Ureter (tissue), 1 donor: ENCODE measurements around the gene ASCL2. TPM values are rescaled to one million over a fixed set of nuclear protein-coding genes. Genes with fewer than 3 reads are reported as not detected.
A peak's percentile ranks its signal among the peaks of the same experiment; 100 is the strongest.

Experiments
- DNase-seq: peaks from one replicate; pipeline ENCODE4 v3.0.0-alpha.2; 2020; ENCODE audit warnings: low spot score
- total RNA-seq: library from RNA; stranded (reverse); gene quantifications from one replicate; pipeline ENCODE4 v1.2.4, GENCODE V29; 2023
- donor health status: DM: yes; HTN: yes; CAD: no.

The ASCL2 gene
- total RNA-seq, 1 donor from 2014 or later, result 7.9 TPM

- DNase-seq, result no peak
Measured at GRCh38 chr11:2308713-2309112, 38.3 kb upstream of the ASCL2 start.

DNA sequence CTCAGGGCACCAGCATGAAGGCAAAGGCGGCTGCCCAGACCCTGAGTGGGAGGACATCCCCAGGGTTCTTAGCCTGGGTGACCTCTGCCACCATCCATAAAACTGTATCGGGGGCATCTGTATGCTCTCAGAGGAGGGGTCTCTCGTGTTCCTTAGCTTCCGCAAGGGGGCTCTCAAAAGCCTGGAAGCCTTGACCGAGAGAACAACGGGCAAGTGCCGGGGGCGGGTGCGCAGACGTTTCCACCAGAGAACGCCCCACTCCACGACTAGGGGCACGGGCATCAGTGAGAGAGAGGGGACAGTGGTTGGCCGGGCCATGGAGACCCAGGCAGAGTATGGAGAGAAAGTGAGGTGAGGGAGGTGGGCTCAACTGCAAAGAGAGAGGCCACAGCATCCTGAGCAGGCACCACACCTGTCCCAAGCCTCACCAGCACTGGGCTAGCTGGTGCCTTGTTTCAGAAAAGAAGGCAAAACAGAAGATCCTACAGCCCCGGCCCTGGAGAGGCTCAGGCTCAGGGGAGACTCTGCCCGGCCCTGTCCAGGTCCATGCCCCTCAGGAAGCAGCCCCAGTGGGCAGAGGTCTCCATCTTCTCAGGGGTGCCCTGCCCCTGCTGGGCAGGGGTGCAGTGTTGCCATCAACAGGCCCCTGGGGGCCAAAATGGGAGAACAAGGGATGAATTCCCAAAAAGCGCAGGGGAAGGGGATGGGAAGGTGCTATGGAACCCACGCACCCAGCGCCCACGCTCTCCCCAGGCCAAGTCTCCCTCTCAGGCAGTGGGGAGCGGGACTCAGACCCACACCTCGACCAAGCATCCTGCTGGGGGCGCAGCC lies 37.3 kb upstream of the ASCL2 start:
- no peak for DNase-seq

GRCh38 chr11:2306877-2307500 lies 36.6 kb upstream of the ASCL2 start:
- no peak for DNase-seq

- peak; percentile 87 for DNase-seq
Measured at GRCh38 chr11:2306452-2306823, 36.0 kb upstream of the ASCL2 start.

DNA sequence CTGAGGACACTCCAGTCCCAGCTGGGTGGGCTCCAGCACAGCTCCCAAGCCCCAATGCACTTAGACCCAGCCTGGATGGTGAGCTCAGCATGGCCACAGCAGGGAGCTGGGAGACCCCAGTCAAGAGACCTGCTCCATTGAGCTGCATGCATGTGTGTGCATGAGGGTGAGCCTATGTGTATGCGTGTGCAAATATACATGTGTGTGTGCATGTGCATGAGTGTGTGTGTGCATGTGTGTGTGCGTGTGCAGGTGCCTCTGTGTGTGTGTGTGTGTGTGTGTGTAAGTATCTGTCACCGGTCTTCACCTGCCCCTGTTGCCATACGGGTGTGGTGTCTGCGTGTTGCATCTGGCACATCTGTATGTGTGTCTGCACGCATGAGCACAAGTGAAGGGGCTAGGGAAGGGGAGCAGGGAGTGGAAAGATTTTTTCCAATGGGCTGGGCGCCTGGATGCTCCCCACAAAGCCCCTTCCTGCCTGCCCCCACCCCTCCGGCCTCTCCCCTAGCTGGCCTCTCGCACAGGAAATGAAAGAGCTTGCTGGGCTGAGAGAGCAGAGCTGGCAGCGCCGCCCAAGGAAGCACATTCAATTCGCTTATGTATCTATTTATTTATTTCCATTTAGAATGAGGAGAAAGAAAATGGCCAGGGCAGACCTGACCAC lies 35.5 kb upstream of the ASCL2 start:
- peak; percentile 71 for DNase-seq

DNA sequence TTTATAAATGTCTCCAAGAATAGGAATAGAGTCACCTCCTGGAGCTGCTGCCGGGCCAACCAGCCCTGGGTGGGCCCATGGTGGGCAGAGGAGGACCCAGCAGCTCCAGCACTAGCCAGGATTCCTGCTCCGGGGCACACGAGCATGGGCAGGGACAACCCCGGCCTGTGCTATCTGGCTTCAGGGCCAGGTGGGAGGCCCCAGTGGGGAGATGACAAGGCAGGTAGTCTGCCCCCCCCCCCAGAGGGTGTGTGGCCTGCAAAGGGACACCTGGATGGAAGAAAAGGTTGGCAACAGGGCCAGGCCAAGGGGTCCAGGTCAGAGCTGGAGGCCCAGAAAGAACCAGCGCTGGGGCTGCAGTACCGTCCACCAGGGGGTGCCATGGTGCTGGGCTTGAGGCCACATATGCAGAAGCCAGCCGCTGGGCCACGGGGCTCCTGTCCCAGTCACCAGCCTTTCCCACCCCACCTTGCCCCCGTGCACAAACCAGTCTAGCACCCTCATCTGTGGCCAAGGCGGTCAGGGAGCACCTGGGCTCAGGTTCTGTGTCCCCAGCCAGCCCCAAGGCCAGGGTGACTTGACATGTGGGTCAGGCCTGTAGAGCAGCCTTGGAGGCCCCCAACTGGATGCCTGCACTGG lies 34.9 kb upstream of the ASCL2 start:
- DNase-seq, result peak; percentile 92

GRCh38 chr11:2304506-2305139 lies 34.2 kb upstream of the ASCL2 start:
- peak; percentile 43 for DNase-seq

- no peak for DNase-seq
Measured at GRCh38 chr11:2303627-2304505, 33.5 kb upstream of the ASCL2 start.

- DNase-seq, result no peak
Measured at GRCh38 chr11:2302896-2303626, 32.7 kb upstream of the ASCL2 start.

- no peak for DNase-seq
Measured at GRCh38 chr11:2302306-2302895, 32.0 kb upstream of the ASCL2 start.

DNA sequence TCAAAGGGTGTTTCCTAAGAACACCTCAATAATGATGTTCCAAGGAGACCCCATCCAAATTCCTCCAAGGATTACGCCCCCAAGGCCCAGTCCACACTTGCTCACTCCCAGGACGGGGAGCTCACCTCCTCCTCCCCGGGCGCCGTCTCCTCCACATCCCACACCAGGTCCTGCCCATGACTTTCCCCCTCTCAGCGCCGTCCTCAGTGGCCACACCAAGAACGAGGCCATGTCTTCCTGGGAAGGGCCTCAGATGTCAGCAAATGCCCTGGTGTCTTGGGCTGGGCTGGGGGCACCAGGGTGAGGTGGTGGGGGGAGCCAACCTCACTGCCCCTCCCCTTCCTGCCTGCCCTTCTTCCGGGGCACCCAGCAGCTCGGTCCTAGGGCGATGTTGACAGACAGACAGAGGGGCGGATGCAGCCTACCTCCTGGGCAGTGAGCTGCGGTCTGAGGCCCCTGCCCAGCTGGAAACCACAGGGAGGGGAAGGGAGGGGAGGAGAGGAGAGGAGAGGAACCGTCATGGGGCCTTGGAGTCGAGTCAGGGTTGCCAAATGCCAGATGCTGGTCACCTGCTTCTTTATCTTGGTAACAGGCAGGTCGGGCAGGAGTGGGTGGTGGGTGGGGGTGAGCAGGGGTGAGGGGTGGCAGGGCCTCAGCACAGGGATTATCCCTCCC lies 31.4 kb upstream of the ASCL2 start, which contains the start of the genes C11orf21 and TSPAN32:
Gene C11orf21, minus strand, starts transcription at position 288 of the 675 bp plus-strand sequence. Its CDS starts 110 bp downstream, at position 178.
Gene TSPAN32, plus strand, starts transcription at position 383 of the 675 bp plus-strand sequence. Its CDS starts 137 bp downstream, at position 520.
- DNase-seq, result no peak

DNA sequence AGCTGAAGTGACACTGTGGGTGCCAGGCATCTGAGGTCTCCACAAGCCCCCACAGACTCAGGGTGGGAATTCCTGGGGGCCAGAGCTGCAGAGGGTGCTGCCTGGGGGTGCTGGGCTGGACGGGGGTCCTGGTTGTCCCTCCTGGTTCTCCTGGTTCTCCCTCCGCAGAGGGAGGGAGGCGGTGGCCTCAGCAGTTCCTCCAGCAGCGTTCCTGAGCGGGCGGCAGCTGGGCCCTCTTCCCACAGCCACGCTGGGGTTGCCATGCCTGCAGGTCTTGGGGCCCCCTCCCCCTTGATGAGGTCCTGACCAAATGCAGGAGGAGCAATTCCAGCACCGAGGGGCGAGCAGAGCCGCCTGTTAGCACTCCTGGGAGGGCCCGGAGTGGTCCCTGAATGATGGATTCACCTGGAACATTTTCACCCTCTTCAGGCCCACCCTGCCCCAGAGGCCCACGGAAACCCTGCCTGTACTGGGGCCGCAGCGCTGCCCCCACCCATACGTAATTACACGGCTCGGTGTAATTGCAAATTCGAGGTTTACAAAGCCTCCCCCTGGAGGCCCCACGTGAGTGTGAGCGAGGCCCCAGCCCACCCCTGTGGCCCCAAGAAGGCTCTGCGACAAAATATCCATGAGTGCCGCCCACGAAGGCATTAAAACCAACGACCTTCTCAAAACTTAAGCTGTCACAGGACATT lies 30.7 kb upstream of the ASCL2 start:
- peak; percentile 41 for DNase-seq

GRCh38 chr11:2300290-2300935 lies 30.0 kb upstream of the ASCL2 start:
- peak; percentile 44 for DNase-seq

GRCh38 chr11:2299773-2300172 lies 29.4 kb upstream of the ASCL2 start:
- DNase-seq, result no peak

DNA sequence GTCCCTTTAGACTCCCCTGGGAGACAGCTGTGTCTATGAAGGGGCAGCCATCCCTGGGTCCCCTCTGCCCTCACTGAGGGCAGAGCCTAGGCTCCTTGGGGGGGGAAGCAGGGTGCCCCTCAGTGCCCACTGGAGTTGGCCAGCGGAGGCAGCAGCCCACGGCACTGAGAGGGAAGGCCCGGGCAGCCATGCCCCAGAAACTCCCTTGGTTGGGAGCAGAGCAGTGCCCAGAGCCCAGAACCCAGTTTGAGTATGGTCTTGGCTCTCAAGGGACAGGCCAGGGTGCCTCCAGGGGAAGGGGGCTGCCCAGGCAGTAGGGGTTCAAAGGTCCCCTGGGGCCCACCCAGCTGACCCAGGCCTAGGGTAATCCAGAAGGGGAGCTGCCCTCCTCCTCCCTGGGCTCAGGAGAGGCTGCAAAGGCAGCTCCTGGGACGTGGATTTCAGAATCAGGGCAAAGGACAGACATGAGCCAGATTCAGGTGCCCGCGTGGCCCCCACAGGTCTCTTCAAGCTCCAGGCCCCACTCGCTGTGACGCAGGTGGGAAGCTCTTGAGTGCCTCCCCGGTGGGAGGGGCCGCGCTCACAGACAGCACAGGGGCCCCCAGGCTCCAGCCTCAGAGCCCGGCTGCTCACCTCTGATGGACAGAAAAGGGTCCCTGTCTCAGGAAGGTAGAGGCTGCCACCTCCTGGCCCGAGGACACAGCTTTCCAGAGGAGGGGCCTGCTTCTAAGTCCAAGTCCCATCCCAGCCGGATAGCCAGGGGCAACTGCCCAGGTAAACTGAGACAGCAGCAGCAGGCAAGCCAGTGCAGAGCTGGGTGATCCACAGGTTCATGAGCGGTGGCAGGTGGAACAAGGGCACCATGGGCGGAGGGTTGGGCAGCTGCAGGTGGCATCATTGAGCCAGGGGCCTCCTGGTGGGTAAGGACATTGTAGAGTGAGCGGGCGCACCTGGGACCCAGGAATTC lies 28.7 kb upstream of the ASCL2 start:
- peak; percentile 62 for DNase-seq

- no peak for DNase-seq
Measured at GRCh38 chr11:2298131-2298794, 27.9 kb upstream of the ASCL2 start.
